GM23248 (cell line): ENCODE measurements around the gene C11orf52. TPM values are rescaled to one million over a fixed set of nuclear protein-coding genes. Genes with fewer than 3 reads are reported as not detected.

ENCODE experiments used
- DNase-seq: peaks from one replicate; pipeline ENCODE4 v3.0.0-alpha.2; 2015
- H2AFZ ChIP-seq: fragments of 200-600 bp; sonication (generic); 2 replicates; pipeline ENCODE4 v1.6.1; 2016; ENCODE audit warnings: antibody characterized with exemption
- H3F3A ChIP-seq: fragments of 200-600 bp; sonication (generic); 2 replicates; pipeline ENCODE4 v1.6.1; 2016; ENCODE audit warnings: mild to moderate bottlenecking, antibody characterized with exemption, mixed run types; ENCODE audit not compliant: insufficient read depth
- H3K27ac ChIP-seq: fragments of 200-600 bp; sonication (generic); 2 replicates; pipeline ENCODE4 v1.5.1; 2016; ENCODE audit warnings: mild to moderate bottlenecking
- H3K27me3 ChIP-seq: fragments of 200-600 bp; sonication (generic); replicated peaks from 2 replicates; pipeline ENCODE4 v1.6.1; 2016; ENCODE audit warnings: mild to moderate bottlenecking; ENCODE audit not compliant: insufficient read depth
- H3K36me3 ChIP-seq: fragments of 200-600 bp; sonication (generic); 2 replicates; pipeline ENCODE4 v1.6.1; 2016; ENCODE audit warnings: low read depth, mild to moderate bottlenecking
- H3K4me1 ChIP-seq: fragments of 200-600 bp; sonication (generic); 2 replicates; pipeline ENCODE4 v1.6.1; 2016; ENCODE audit warnings: mild to moderate bottlenecking; ENCODE audit not compliant: insufficient read depth
- H3K4me2 ChIP-seq: fragments of 200-600 bp; sonication (generic); one replicate; pipeline ENCODE4 v1.6.1; 2016; ENCODE audit warnings: mild to moderate bottlenecking; ENCODE audit not compliant: unreplicated experiment
- H3K4me3 ChIP-seq: fragments of 200-600 bp; sonication (generic); 2 replicates; pipeline ENCODE4 v1.5.1; 2016; ENCODE audit warnings: mild to moderate bottlenecking
- H3K79me2 ChIP-seq: fragments of 200-600 bp; sonication (generic); 2 replicates; pipeline ENCODE4 v1.6.1; 2016; ENCODE audit warnings: mild to moderate bottlenecking; ENCODE audit not compliant: insufficient read depth
- H3K9ac ChIP-seq: fragments of 200-600 bp; sonication (generic); 2 replicates; pipeline ENCODE4 v1.6.1; 2016; ENCODE audit warnings: mild to moderate bottlenecking
- H3K9me2 ChIP-seq: fragments of 200-600 bp; sonication (generic); 2 replicates; pipeline ENCODE4 v1.6.1; 2016; ENCODE audit warnings: mixed run types, mild to moderate bottlenecking, moderate library complexity; ENCODE audit not compliant: insufficient read depth
- H3K9me3 ChIP-seq: fragments of 200-600 bp; sonication (generic); one replicate; pipeline ENCODE4 v1.6.1; 2017; ENCODE audit warnings: low read depth
- H4K20me1 ChIP-seq: fragments of 200-600 bp; sonication (generic); 2 replicates; pipeline ENCODE4 v1.6.0; 2016; ENCODE audit not compliant: insufficient read depth
- EZH2 ChIP-seq: fragments of 200-600 bp; sonication (generic); IDR thresholded peaks from 2 replicates; pipeline ENCODE4 v1.6.1; 2018; ENCODE audit warnings: antibody characterized with exemption, mild to moderate bottlenecking; ENCODE audit not compliant: insufficient read depth, poor library complexity, severe bottlenecking
- EZH2phosphoT487 ChIP-seq: fragments of 200-600 bp; sonication (generic); IDR thresholded peaks from 2 replicates; pipeline ENCODE4 v1.6.1; 2018; ENCODE audit warnings: antibody characterized with exemption, moderate library complexity, mild to moderate bottlenecking, low read depth; ENCODE audit not compliant: insufficient read depth
- WGBS, 2 experiments: methylation state at CpG; one replicate each; pipeline ENCODE4 v1.1.6; 2015 to 2017; ENCODE audit warnings: low lambda C conversion rate in 2 of 2, low coverage in 1 of 2; ENCODE audit errors: missing lambda C conversion rate in 2 of 2; 5-methylcytosine and 5-hydroxymethylcytosine counted together
- in situ Hi-C: fragments of 300-500 bp; cut with MboI; formaldehyde crosslinking; loops from 2 replicates; pipeline ENCODE4 v1.15.0; 2020
- polyA plus RNA-seq: library from polyadenylated mRNA; unstranded; fragments of >200 nt; fragmentation: Nextera tagmentation; extraction: Ambion mirVana; gene quantifications from 2 replicates; pipeline ENCODE4 v1.2.1, GENCODE V29; 2016
- total RNA-seq: library from RNA; depleted of rRNA; stranded (reverse); fragments of >200 nt; shearing (Covaris generic); gene quantifications from 2 replicates; pipeline ENCODE4 v1.2.3, GENCODE V29; 2014

The C11orf52 gene
- total and polyA plus RNA-seq, 2 experiments from 2014 or later = 0.78 to 3.5 TPM

DNA sequence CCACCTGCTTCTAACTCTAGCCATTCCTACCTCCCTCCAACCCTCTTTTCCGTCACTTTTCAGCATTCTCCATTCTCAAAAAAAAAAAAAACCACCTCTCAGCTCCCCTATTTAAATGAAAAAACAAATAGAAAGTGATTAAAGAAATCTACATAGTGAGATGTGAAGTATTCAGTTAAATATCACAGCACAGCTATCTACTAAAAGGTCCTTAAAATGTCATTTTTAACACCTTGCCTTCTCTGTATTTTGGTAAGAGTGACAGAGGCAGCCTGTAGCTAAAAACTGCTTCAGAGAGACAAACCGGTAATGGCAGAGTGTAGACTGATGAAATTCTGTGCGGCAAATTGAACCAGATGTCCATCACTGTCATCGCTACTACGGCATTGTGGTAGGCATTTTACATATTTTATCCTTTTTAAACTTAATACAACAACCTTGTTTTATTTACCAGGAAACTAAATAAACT lies 47.0 kb upstream of the C11orf52 start:
- Histone ChIP-seq H3K4me2 (peak overlapping the region; percentile 98), H3K9ac (peak overlapping the region; percentile 87)
- in situ Hi-C loops = loop anchor here (10.0 kb wide), 1 partner anchor 123 kb away; no protein-coding TSS in a partner anchor

DNA sequence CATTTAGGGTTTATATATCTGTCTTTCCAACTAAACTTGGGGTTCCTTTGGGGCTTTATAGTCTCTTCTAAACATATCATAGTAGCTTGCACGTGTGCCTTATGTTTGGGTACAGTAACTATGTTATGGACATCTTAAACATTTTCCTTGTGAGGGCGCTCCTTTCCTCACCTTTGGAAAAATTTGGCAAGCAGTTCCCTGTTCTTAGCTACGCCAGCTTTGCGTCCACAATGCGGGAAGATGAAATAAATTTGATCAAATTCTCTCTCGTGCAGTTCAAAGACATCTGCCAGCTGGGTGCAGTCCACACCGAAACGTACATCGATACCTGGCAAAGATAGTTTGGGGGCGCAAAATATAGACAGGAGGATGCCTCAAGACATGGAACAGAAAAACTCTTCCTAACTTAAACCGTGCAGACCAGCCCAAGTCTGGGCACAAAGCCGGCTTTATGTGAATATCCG lies 40.3 kb upstream of the C11orf52 start:
- no peaks in the 10 kb centered on the region for H4K20me1 ChIP-seq
- no peaks in the 10 kb centered on the region for H3K79me2 ChIP-seq
- peak overlapping the region; percentile 92 for H3K9ac ChIP-seq
- H3K27ac ChIP-seq = peak overlapping the region; percentile 98
- TF ChIP-seq EZH2 = no peak
- no peak for TF ChIP-seq EZH2phosphoT487
- DNase-seq = peak; percentile 47
- H3K9me2 ChIP-seq = no peaks in the 10 kb centered on the region
- H3K36me3 ChIP-seq = no peaks in the 10 kb centered on the region
- peaks cover 11% of the 10 kb centered on the region; the same call in 1 of the 2 replicates for H3F3A ChIP-seq
- H3K4me2 ChIP-seq = peak overlapping the region; percentile 87
- no peaks in the 10 kb centered on the region for H3K27me3 ChIP-seq
- in situ Hi-C loops = loop anchor here (10.0 kb wide), 1 partner anchor 116 kb away; no protein-coding TSS in a partner anchor
- no peaks in the 10 kb centered on the region for H3K9me3 ChIP-seq
- H2AFZ ChIP-seq = peak overlapping the region; percentile 98
- peak overlapping the region; percentile 83 for H3K4me3 ChIP-seq
- 1 to 2% methylated on average over 13 of the region's 13 CpGs for WGBS, 2 experiments
- H3K4me1 ChIP-seq = peaks cover 6% of the 10 kb centered on the region; the same call in 1 of the 2 replicates

More for the DNA sequence above, 47.0 kb upstream of the C11orf52 start:
- Histone ChIP-seq H3K36me3 (peaks cover 15% of the 10 kb centered on the region), H2AFZ (peak overlapping the region; percentile 99), H3K27ac (peak overlapping the region; percentile 66), H3K27me3 (no peaks in the 10 kb centered on the region), H3K9me3 (no peaks in the 10 kb centered on the region), H3K4me3 (peak overlapping the region; percentile 98), H3K79me2 (peaks cover 21% of the 10 kb centered on the region), H3K9me2 (no peaks in the 10 kb centered on the region), H3F3A (no peaks in the 10 kb centered on the region), H4K20me1 (no peaks in the 10 kb centered on the region), H3K4me1 (peaks cover 13% of the 10 kb centered on the region)
- WGBS, 2 experiments = 6 to 9% methylated on average over 5 of the region's 5 CpGs
- TF ChIP-seq EZH2 = no peak
- no peak for TF ChIP-seq EZH2phosphoT487
- peak; percentile 33 for DNase-seq

DNA sequence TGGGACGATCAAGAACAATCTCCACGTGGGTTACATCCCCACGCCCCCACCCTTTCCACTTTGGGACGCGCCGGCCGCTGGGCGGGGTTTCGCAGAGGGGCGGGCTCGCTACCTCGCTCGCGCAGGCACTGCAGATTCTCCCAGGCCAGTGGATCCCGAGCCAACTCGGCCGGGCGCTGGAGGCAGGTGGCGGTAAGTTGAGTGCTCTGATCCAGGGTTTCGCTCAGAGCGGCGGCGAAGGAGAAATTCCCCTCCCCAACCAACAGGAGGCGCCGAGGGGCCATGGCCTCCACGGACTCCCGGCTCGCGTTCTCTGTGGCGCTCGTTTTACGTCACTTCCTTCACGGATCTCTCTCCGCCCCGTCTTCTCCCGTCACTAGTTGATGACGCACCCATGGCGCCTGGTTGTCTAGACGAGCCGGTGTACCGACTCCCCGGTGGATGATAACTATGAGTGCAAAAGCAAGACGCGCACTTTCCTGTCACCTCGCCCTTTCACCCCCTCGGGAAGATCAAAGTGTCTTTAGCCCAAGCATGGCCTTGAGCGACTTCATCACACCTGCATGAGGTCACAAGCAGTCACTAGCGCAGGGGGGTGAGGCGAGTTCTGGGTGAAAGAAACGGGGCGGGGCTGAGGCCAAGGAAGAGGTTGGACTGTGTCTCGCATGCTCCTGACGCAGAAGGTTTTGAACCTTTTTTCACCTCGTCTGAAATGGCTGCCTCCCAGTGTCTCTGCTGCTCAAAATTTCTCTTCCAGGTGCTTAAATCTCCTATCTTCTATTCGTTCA lies 39.7 kb upstream of the C11orf52 start, which contains the start of the genes CFAP68 and FDXACB1:
Gene CFAP68 (plus strand): TSS at position 693 of the 788 bp plus-strand sequence. CDS start 20 bp downstream, at position 713.
Gene FDXACB1 (minus strand): TSS at position 317 of the 788 bp plus-strand sequence. CDS start 33 bp downstream, at position 284.
- H3K79me2 ChIP-seq = no peaks in the 10 kb centered on the region
- DNase-seq = peak; percentile 99
- peaks cover 11% of the 10 kb centered on the region; the same call in 1 of the 2 replicates for H3F3A ChIP-seq
- in situ Hi-C loops = loop anchor here (10.0 kb wide), 1 partner anchor 116 kb away; no protein-coding TSS in a partner anchor
- no peaks in the 10 kb centered on the region for H4K20me1 ChIP-seq
- peak within 1 kb of the TSS; percentile 83 for H3K4me3 ChIP-seq
- no peaks in the 10 kb centered on the region for H3K9me3 ChIP-seq
- WGBS, 2 experiments = 1% methylated on average over 55 of the region's 55 CpGs
- peak within 1 kb of the TSS; percentile 92 for H3K9ac ChIP-seq
- H3K27me3 ChIP-seq = no peaks in the 10 kb centered on the region
- peak within 1 kb of the TSS; percentile 98 for H2AFZ ChIP-seq
- H3K9me2 ChIP-seq = no peaks in the 10 kb centered on the region
- H3K36me3 ChIP-seq = no peaks in the 10 kb centered on the region
- TF ChIP-seq EZH2 (no peak), EZH2phosphoT487 (no peak)
- peak within 1 kb of the TSS; percentile 96 for H3K4me2 ChIP-seq
- peaks cover 6% of the 10 kb centered on the region; the same call in 1 of the 2 replicates for H3K4me1 ChIP-seq
- peak within 1 kb of the TSS; percentile 98 for H3K27ac ChIP-seq

- H3K79me2 ChIP-seq = no peaks in the 10 kb centered on the region
- H3K9ac ChIP-seq = peak overlapping the region; percentile 92
- H3K4me3 ChIP-seq = peak overlapping the region; percentile 83
- H3F3A ChIP-seq = peaks cover 11% of the 10 kb centered on the region; the same call in 1 of the 2 replicates
- H4K20me1 ChIP-seq = no peaks in the 10 kb centered on the region
- TF ChIP-seq EZH2phosphoT487 (no peak), EZH2 (no peak)
- H3K9me3 ChIP-seq = no peaks in the 10 kb centered on the region
- peak overlapping the region; percentile 96 for H3K4me2 ChIP-seq
- in situ Hi-C loops = loop anchor here (10.0 kb wide), 1 partner anchor 115 kb away; no protein-coding TSS in a partner anchor
- no peaks in the 10 kb centered on the region for H3K9me2 ChIP-seq
- peaks cover 6% of the 10 kb centered on the region; the same call in 1 of the 2 replicates for H3K4me1 ChIP-seq
- H3K27me3 ChIP-seq = no peaks in the 10 kb centered on the region
- no peak for DNase-seq
- peak overlapping the region; percentile 98 for H2AFZ ChIP-seq
- peak overlapping the region; percentile 98 for H3K27ac ChIP-seq
- no peaks in the 10 kb centered on the region for H3K36me3 ChIP-seq
- WGBS, 2 experiments = 55 to 56% methylated on average over 6 of the region's 6 CpGs
Measured at GRCh38 chr11:111879637-111879960, 39.1 kb upstream of the C11orf52 start.
